Measurements from ENCODE around the gene SHOX.

The SHOX gene

GRCh38 chrX:642436-643240 is 12.0 kb downstream of the SHOX start:
- no peak for TF ChIP-seq CTCF (conservative IDR thresholded peaks at IDR 0.05; ENCODE audit: low read depth, low read length)
- no peak overlapping the region for H3K4me3 ChIP-seq (ENCODE audit: low read depth, low read length)
- DNase-seq (ENCODE audit: low read depth) = no peak

- no peak for DNase-seq (ENCODE audit: low read depth)
- no peak for TF ChIP-seq CTCF (conservative IDR thresholded peaks at IDR 0.05; ENCODE audit: low read depth, low read length)
- no peak overlapping the region for H3K4me3 ChIP-seq (ENCODE audit: low read depth, low read length)
These were observed 12.6 kb downstream of the SHOX start for GRCh38 chrX:643241-643595.

GRCh38 chrX:643911-644303 is 13.3 kb downstream of the SHOX start:
- no peak overlapping the region for H3K4me3 ChIP-seq (ENCODE audit: low read depth, low read length)
- TF ChIP-seq CTCF (conservative IDR thresholded peaks at IDR 0.05; ENCODE audit: low read depth, low read length) = no peak
- DNase-seq (ENCODE audit: low read depth) = no peak

- TF ChIP-seq CTCF (conservative IDR thresholded peaks at IDR 0.05; ENCODE audit: low read depth, low read length) = no peak
- DNase-seq (ENCODE audit: low read depth) = no peak
- no peak overlapping the region for H3K4me3 ChIP-seq (ENCODE audit: low read depth, low read length)
These were observed 14.0 kb downstream of the SHOX start for GRCh38 chrX:644304-645281.

- TF ChIP-seq CTCF (conservative IDR thresholded peaks at IDR 0.05; ENCODE audit: low read depth, low read length) = no peak
- no peak overlapping the region for H3K4me3 ChIP-seq (ENCODE audit: low read depth, low read length)
- DNase-seq (ENCODE audit: low read depth) = no peak
These were observed 15.6 kb downstream of the SHOX start for GRCh38 chrX:646228-646495.

GRCh38 chrX:646796-647195 is 16.2 kb downstream of the SHOX start:
- no peak for TF ChIP-seq CTCF (conservative IDR thresholded peaks at IDR 0.05; ENCODE audit: low read depth, low read length)
- no peak for DNase-seq (ENCODE audit: low read depth)
- no peak overlapping the region for H3K4me3 ChIP-seq (ENCODE audit: low read depth, low read length)

Measured in choroid plexus epithelial cell (primary cell).